Hepatocyte (in vitro differentiated cells): ENCODE data around the gene MRGPRF. TPM values are rescaled to one million over a fixed set of nuclear protein-coding genes. Genes with fewer than 3 reads are reported as not detected.

ENCODE experiments used
- DNase-seq: peaks from one replicate; pipeline ENCODE4 v3.0.0-alpha.2; 2016; ENCODE audit warnings: low spot score
- H2AFZ ChIP-seq: fragments of 200-600 bp; sonication (generic); 2 replicates; pipeline ENCODE4 v1.6.0; 2016; ENCODE audit warnings: antibody characterized with exemption, mild to moderate bottlenecking
- H3K27ac ChIP-seq: fragments of 200-600 bp; sonication (generic); 2 replicates; pipeline ENCODE4 v1.5.1; 2016; ENCODE audit warnings: mild to moderate bottlenecking
- H3K27me3 ChIP-seq: fragments of 200-600 bp; sonication (generic); 2 replicates; pipeline ENCODE4 v1.6.1; 2016
- H3K36me3 ChIP-seq: fragments of 200-600 bp; sonication (generic); replicated peaks from 2 replicates; pipeline ENCODE4 v1.5.1; 2016; ENCODE audit warnings: low read depth; ENCODE audit not compliant: insufficient read depth
- H3K4me1 ChIP-seq: fragments of 200-600 bp; sonication (generic); 2 replicates; pipeline ENCODE4 v1.5.1; 2016; ENCODE audit warnings: mild to moderate bottlenecking, moderate library complexity; ENCODE audit not compliant: insufficient read depth
- H3K4me2 ChIP-seq: fragments of 200-600 bp; sonication (generic); 2 replicates; pipeline ENCODE4 v1.6.0; 2016
- H3K4me3 ChIP-seq: fragments of 200-600 bp; sonication (generic); 2 replicates; pipeline ENCODE4 v1.5.1; 2016; ENCODE audit warnings: mild to moderate bottlenecking
- H3K79me2 ChIP-seq: fragments of 200-600 bp; sonication (generic); 2 replicates; pipeline ENCODE4 v1.6.0; 2017; ENCODE audit warnings: mild to moderate bottlenecking
- H3K9me2 ChIP-seq: fragments of 200-600 bp; sonication (generic); replicated peaks from 2 replicates; pipeline ENCODE4 v1.6.0; 2017; ENCODE audit warnings: mild to moderate bottlenecking; ENCODE audit not compliant: insufficient read depth
- H3K9me3 ChIP-seq: fragments of 200-600 bp; sonication (generic); 2 replicates; pipeline ENCODE4 v1.5.1; 2016; ENCODE audit warnings: low read depth, mild to moderate bottlenecking
- H4K20me1 ChIP-seq: fragments of 200-600 bp; sonication (generic); 2 replicates; pipeline ENCODE4 v1.6.0; 2016; ENCODE audit warnings: mild to moderate bottlenecking; ENCODE audit not compliant: insufficient read depth, poor library complexity, severe bottlenecking
- CTCF ChIP-seq: fragments of 200-600 bp; sonication (generic); IDR thresholded peaks from 2 replicates; pipeline ENCODE4 v1.5.1; 2016; ENCODE audit warnings: antibody characterized with exemption, mild to moderate bottlenecking; ENCODE audit not compliant: poor library complexity
- EZH2 ChIP-seq: fragments of 200-600 bp; sonication (generic); IDR thresholded peaks from 2 replicates; pipeline ENCODE4 v1.6.1; 2016; ENCODE audit warnings: antibody characterized with exemption, mild to moderate bottlenecking, borderline replicate concordance
- EZH2phosphoT487 ChIP-seq: fragments of 200-600 bp; sonication (generic); IDR thresholded peaks from one replicate; pipeline ENCODE4 v1.6.1; 2018; ENCODE audit warnings: antibody characterized with exemption, mild to moderate bottlenecking, low read depth, moderate library complexity; ENCODE audit not compliant: unreplicated experiment, severe bottlenecking
- WGBS: methylation state at CpG from one replicate; pipeline ENCODE4 v1.1.6; 2016; ENCODE audit warnings: low lambda C conversion rate; ENCODE audit errors: missing lambda C conversion rate; 5-methylcytosine and 5-hydroxymethylcytosine counted together
- polyA plus RNA-seq: library from polyadenylated mRNA; unstranded; fragments of >200 nt; fragmentation: Nextera tagmentation; extraction: Ambion mirVana; gene quantifications from 2 replicates; pipeline ENCODE4 v1.2.1, GENCODE V29; 2016
- total RNA-seq: library from RNA; depleted of rRNA; stranded (reverse); fragments of >200 nt; gene quantifications from 2 replicates; pipeline ENCODE4 v1.2.3, GENCODE V29; 2014

Gene MRGPRF
- total and polyA plus RNA-seq, 2 experiments from 2014 or later = 6.5 to 7.5 TPM

GRCh38 chr11:69010964-69011623, 2.0 kb downstream of the MRGPRF start:
- DNase-seq = peak; percentile 91
- H3K27ac ChIP-seq = peak overlapping the region; percentile 96
- H3K4me2 ChIP-seq = peak overlapping the region; percentile 76
- H2AFZ ChIP-seq = no peak overlapping the region
- H3K4me1 ChIP-seq = peaks cover 78% of the 10 kb centered on the region
- H3K9me2 ChIP-seq = no peaks in the 10 kb centered on the region
- no peaks in the 10 kb centered on the region for H3K27me3 ChIP-seq
- no peaks in the 10 kb centered on the region for H4K20me1 ChIP-seq
- no peak overlapping the region for H3K4me3 ChIP-seq
- H3K36me3 ChIP-seq = no peaks in the 10 kb centered on the region
- 23% methylated on average over 29 of the region's 43 CpGs for WGBS
- no peaks in the 10 kb centered on the region for H3K79me2 ChIP-seq
- TF ChIP-seq EZH2 (no peak), EZH2phosphoT487 (no peak), CTCF (no peak)
- no peaks in the 10 kb centered on the region for H3K9me3 ChIP-seq

- Histone ChIP-seq H4K20me1 (no peaks in the 10 kb centered on the region), H3K9me3 (no peaks in the 10 kb centered on the region), H3K4me1 (peaks cover 78% of the 10 kb centered on the region), H3K27ac (peak overlapping the region; percentile 96), H3K36me3 (no peaks in the 10 kb centered on the region), H3K79me2 (no peaks in the 10 kb centered on the region), H2AFZ (no peak overlapping the region), H3K27me3 (no peaks in the 10 kb centered on the region), H3K9me2 (no peaks in the 10 kb centered on the region), H3K4me3 (no peak overlapping the region), H3K4me2 (peak overlapping the region; percentile 76)
- WGBS = 68% methylated on average over 9 of the region's 9 CpGs
- no peak for TF ChIP-seq EZH2phosphoT487
- no peak for TF ChIP-seq EZH2
- TF ChIP-seq CTCF = no peak
- DNase-seq = no peak
Measured at GRCh38 chr11:69010361-69010891, 2.6 kb downstream of the MRGPRF start.

GRCh38 chr11:69009441-69010211, 3.4 kb downstream of the MRGPRF start:
- Histone ChIP-seq H3K4me2 (peak overlapping the region; percentile 76), H4K20me1 (no peaks in the 10 kb centered on the region), H3K9me2 (no peaks in the 10 kb centered on the region), H3K27me3 (no peaks in the 10 kb centered on the region), H3K9me3 (no peaks in the 10 kb centered on the region), H3K4me1 (peaks cover 71% of the 10 kb centered on the region), H3K27ac (peak overlapping the region; percentile 96), H2AFZ (no peak overlapping the region), H3K36me3 (no peaks in the 10 kb centered on the region), H3K79me2 (no peaks in the 10 kb centered on the region), H3K4me3 (no peak overlapping the region)
- DNase-seq = peak; percentile 46
- TF ChIP-seq EZH2 (no peak), CTCF (no peak), EZH2phosphoT487 (no peak)
- WGBS = 83% methylated on average over 14 of the region's 16 CpGs
